WTC11 (cell line): ENCODE results near the gene SGCB. TPM values are rescaled to one million over a fixed set of nuclear protein-coding genes. Genes with fewer than 3 reads are reported as not detected.

Experiments
- ATAC-seq: fragments of 200-7000 bp; cut with Tn5 transposase; 2 replicates; pipeline ENCODE4 v1.10.0; 2021; ENCODE audit warnings: mild to moderate bottlenecking, moderate library complexity
- CTCF ChIA-PET: fragments of 300-600 bp; sonication (Branson Sonifier 250); formaldehyde crosslinking; loops from one replicate; lab custom pipeline; 2021; ENCODE audit warnings: antibody characterized with exemption; lab: Charles Lee
- POLR2A ChIA-PET: fragments of 350-600 bp; sonication (Branson Sonifier 250); formaldehyde crosslinking; loops from one replicate; lab custom pipeline; 2021; ENCODE audit warnings: antibody characterized with exemption; lab: Charles Lee
- DNase-seq: peaks from one replicate; pipeline ENCODE4 v3.0.0; 2021; ENCODE audit warnings: low spot score
- H3K27ac Mint-ChIP-seq: 2 replicates; pipeline ENCODE4 v1.8.0; 2021; ENCODE audit warnings: mixed read lengths
- H3K27me3 Mint-ChIP-seq: 2 replicates; pipeline ENCODE4 v1.8.0; 2021; ENCODE audit warnings: low read depth, mild to moderate bottlenecking, moderate library complexity, mixed read lengths
- H3K36me3 Mint-ChIP-seq: 2 replicates; pipeline ENCODE4 v1.8.0; 2021; ENCODE audit warnings: mixed read lengths
- H3K4me1 Mint-ChIP-seq: 2 replicates; pipeline ENCODE4 v1.8.0; 2022; ENCODE audit warnings: mixed read lengths
- H3K4me3 Mint-ChIP-seq: 2 replicates; pipeline ENCODE4 v1.8.0; 2021; ENCODE audit warnings: mild to moderate bottlenecking, moderate library complexity, mixed read lengths
- H3K9me3 Mint-ChIP-seq: 2 replicates; pipeline ENCODE4 v1.8.0; 2021; ENCODE audit warnings: mixed read lengths
- CREB1 ChIP-seq: sonication (generic); formaldehyde crosslinking; IDR thresholded peaks from 2 replicates; pipeline ENCODE4 v1.8.0; 2023; ENCODE audit warnings: mild to moderate bottlenecking, missing genetic modification reagents
- ESRRA ChIP-seq: sonication (generic); formaldehyde crosslinking; IDR thresholded peaks from 2 replicates; pipeline ENCODE4 v1.8.1; 2022; ENCODE audit warnings: mild to moderate bottlenecking, missing genetic modification reagents, borderline replicate concordance
- FOXJ3 ChIP-seq: sonication (generic); formaldehyde crosslinking; IDR thresholded peaks from 2 replicates; pipeline ENCODE4 v1.9.0; 2021; ENCODE audit warnings: missing genetic modification reagents, mild to moderate bottlenecking, borderline replicate concordance
- NFE2L1 ChIP-seq: sonication (generic); formaldehyde crosslinking; IDR thresholded peaks from 2 replicates; pipeline ENCODE4 v1.8.1; 2023; ENCODE audit warnings: missing genetic modification reagents
- TP53 ChIP-seq: sonication (generic); formaldehyde crosslinking; IDR thresholded peaks from 2 replicates; pipeline ENCODE4 v1.8.1; 2023; ENCODE audit warnings: mild to moderate bottlenecking, missing genetic modification reagents
- ZNF263 ChIP-seq: sonication (generic); formaldehyde crosslinking; IDR thresholded peaks from 2 replicates; pipeline ENCODE4 v1.8.1; 2022; ENCODE audit warnings: low read depth, mild to moderate bottlenecking, moderate library complexity, missing genetic modification reagents
- ZNF317 ChIP-seq: sonication (generic); formaldehyde crosslinking; IDR thresholded peaks from 2 replicates; pipeline ENCODE4 v1.8.1; 2023; ENCODE audit warnings: low read depth, mild to moderate bottlenecking, moderate library complexity, missing genetic modification reagents, borderline replicate concordance
- ZNF416 ChIP-seq: fragments of 250-450 bp; sonication (Bioruptor Pico); IDR thresholded peaks from 2 replicates; pipeline ENCODE4 v1.9.0; 2021; ENCODE audit warnings: mild to moderate bottlenecking, inconsistent platforms
- total RNA-seq: library from RNA; stranded (reverse); gene quantifications from 3 replicates; pipeline ENCODE4 v1.2.3, GENCODE V29; 2021
- TF ChIP-seq, protein P1 (sequence below): fragments of 250-450 bp; sonication (Bioruptor Pico); IDR thresholded peaks from 2 replicates; pipeline ENCODE4 v1.8.0; 2021; ENCODE audit warnings: mild to moderate bottlenecking
- TF ChIP-seq, protein P2 (sequence below): sonication (generic); formaldehyde crosslinking; IDR thresholded peaks from 2 replicates; pipeline ENCODE4 v1.8.0; 2022; ENCODE audit warnings: mild to moderate bottlenecking, missing genetic modification reagents
- TF ChIP-seq, protein P3 (sequence below): sonication (generic); formaldehyde crosslinking; IDR thresholded peaks from 2 replicates; pipeline ENCODE4 v1.8.1; 2022; ENCODE audit warnings: missing genetic modification reagents, borderline replicate concordance
- TF ChIP-seq, protein P4 (sequence below): sonication (generic); formaldehyde crosslinking; IDR thresholded peaks from 2 replicates; pipeline ENCODE4 v1.8.1; 2023; ENCODE audit warnings: mild to moderate bottlenecking, missing genetic modification reagents
- TF ChIP-seq, protein P5 (sequence below): fragments of 250-450 bp; sonication (Bioruptor Pico); IDR thresholded peaks from 2 replicates; pipeline ENCODE4 v1.9.0; 2021; ENCODE audit warnings: mild to moderate bottlenecking
- TF ChIP-seq, protein P6 (sequence below): fragments of 250-450 bp; sonication (Bioruptor Pico); IDR thresholded peaks from 2 replicates; pipeline ENCODE4 v2.1.2; 2022; ENCODE audit warnings: mild to moderate bottlenecking, moderate library complexity
- TF ChIP-seq, protein P7 (sequence below): sonication (generic); formaldehyde crosslinking; IDR thresholded peaks from 2 replicates; pipeline ENCODE4 v1.8.0; 2023; ENCODE audit warnings: missing genetic modification reagents

Gene SGCB
- total RNA-seq, 1 experiment from 2014 or later: 27.6 TPM

DNA sequence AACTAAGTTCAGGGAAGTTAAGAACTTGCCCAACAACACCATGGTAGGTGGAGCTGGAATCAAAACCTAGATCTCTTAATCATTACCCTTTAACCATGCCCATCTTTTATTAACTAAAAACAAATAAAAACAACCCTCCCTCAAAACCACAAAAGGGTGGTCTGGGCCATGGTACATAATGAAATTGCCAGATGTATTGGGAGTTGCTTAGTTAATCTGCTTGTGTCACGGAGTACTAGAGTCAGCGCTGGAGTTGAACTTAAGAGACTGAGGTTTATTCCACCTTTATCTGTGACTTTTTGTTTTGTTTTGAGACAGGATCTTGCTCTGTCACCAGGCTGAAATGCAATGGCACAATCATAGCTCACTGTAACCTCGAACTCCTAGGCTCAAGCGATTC is 31.2 kb downstream of the SGCB start:
- POLR2A ChIA-PET: no interaction called here
- Mint-ChIP-seq H3K9me3 (no peaks in the 10 kb centered on the region), H3K36me3 (no peaks in the 10 kb centered on the region), H3K27ac (no peak overlapping the region), H3K27me3 (no peaks in the 10 kb centered on the region), H3K4me3 (no peak overlapping the region), H3K4me1 (peaks cover 10% of the 10 kb centered on the region)
- CTCF ChIA-PET: no interaction called here
- TF ChIP-seq, protein P1, sequence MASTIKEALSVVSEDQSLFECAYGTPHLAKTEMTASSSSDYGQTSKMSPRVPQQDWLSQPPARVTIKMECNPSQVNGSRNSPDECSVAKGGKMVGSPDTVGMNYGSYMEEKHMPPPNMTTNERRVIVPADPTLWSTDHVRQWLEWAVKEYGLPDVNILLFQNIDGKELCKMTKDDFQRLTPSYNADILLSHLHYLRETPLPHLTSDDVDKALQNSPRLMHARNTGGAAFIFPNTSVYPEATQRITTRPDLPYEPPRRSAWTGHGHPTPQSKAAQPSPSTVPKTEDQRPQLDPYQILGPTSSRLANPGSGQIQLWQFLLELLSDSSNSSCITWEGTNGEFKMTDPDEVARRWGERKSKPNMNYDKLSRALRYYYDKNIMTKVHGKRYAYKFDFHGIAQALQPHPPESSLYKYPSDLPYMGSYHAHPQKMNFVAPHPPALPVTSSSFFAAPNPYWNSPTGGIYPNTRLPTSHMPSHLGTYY (CRISPR knock-in tag): no peak
- TF ChIP-seq, protein P2, sequence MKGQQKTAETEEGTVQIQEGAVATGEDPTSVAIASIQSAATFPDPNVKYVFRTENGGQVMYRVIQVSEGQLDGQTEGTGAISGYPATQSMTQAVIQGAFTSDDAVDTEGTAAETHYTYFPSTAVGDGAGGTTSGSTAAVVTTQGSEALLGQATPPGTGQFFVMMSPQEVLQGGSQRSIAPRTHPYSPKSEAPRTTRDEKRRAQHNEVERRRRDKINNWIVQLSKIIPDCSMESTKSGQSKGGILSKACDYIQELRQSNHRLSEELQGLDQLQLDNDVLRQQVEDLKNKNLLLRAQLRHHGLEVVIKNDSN (CRISPR knock-in tag): no peak
- TF ChIP-seq, protein P3, sequence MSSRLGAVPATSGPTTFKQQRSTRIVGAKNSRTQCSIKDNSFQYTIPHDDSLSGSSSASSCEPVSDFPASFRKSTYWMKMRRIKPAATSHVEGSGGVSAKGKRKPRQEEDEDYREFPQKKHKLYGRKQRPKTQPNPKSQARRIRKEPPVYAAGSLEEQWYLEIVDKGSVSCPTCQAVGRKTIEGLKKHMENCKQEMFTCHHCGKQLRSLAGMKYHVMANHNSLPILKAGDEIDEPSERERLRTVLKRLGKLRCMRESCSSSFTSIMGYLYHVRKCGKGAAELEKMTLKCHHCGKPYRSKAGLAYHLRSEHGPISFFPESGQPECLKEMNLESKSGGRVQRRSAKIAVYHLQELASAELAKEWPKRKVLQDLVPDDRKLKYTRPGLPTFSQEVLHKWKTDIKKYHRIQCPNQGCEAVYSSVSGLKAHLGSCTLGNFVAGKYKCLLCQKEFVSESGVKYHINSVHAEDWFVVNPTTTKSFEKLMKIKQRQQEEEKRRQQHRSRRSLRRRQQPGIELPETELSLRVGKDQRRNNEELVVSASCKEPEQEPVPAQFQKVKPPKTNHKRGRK (CRISPR knock-in tag): no peak
- TF ChIP-seq ZNF263 (no peak), NFE2L1 (CRISPR knock-in tag) (no peak), CREB1 (CRISPR knock-in tag) (no peak), TP53 (CRISPR knock-in tag) (no peak), ESRRA (CRISPR knock-in tag) (no peak), ZNF317 (CRISPR knock-in tag) (no peak)
- TF ChIP-seq, protein P4, sequence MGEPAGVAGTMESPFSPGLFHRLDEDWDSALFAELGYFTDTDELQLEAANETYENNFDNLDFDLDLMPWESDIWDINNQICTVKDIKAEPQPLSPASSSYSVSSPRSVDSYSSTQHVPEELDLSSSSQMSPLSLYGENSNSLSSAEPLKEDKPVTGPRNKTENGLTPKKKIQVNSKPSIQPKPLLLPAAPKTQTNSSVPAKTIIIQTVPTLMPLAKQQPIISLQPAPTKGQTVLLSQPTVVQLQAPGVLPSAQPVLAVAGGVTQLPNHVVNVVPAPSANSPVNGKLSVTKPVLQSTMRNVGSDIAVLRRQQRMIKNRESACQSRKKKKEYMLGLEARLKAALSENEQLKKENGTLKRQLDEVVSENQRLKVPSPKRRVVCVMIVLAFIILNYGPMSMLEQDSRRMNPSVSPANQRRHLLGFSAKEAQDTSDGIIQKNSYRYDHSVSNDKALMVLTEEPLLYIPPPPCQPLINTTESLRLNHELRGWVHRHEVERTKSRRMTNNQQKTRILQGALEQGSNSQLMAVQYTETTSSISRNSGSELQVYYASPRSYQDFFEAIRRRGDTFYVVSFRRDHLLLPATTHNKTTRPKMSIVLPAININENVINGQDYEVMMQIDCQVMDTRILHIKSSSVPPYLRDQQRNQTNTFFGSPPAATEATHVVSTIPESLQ: no peak
- TF ChIP-seq, protein P5, sequence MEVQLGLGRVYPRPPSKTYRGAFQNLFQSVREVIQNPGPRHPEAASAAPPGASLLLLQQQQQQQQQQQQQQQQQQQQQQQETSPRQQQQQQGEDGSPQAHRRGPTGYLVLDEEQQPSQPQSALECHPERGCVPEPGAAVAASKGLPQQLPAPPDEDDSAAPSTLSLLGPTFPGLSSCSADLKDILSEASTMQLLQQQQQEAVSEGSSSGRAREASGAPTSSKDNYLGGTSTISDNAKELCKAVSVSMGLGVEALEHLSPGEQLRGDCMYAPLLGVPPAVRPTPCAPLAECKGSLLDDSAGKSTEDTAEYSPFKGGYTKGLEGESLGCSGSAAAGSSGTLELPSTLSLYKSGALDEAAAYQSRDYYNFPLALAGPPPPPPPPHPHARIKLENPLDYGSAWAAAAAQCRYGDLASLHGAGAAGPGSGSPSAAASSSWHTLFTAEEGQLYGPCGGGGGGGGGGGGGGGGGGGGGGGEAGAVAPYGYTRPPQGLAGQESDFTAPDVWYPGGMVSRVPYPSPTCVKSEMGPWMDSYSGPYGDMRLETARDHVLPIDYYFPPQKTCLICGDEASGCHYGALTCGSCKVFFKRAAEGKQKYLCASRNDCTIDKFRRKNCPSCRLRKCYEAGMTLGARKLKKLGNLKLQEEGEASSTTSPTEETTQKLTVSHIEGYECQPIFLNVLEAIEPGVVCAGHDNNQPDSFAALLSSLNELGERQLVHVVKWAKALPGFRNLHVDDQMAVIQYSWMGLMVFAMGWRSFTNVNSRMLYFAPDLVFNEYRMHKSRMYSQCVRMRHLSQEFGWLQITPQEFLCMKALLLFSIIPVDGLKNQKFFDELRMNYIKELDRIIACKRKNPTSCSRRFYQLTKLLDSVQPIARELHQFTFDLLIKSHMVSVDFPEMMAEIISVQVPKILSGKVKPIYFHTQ (CRISPR knock-in tag): no peak
- no peak for DNase-seq
- ATAC-seq: no peak

DNA sequence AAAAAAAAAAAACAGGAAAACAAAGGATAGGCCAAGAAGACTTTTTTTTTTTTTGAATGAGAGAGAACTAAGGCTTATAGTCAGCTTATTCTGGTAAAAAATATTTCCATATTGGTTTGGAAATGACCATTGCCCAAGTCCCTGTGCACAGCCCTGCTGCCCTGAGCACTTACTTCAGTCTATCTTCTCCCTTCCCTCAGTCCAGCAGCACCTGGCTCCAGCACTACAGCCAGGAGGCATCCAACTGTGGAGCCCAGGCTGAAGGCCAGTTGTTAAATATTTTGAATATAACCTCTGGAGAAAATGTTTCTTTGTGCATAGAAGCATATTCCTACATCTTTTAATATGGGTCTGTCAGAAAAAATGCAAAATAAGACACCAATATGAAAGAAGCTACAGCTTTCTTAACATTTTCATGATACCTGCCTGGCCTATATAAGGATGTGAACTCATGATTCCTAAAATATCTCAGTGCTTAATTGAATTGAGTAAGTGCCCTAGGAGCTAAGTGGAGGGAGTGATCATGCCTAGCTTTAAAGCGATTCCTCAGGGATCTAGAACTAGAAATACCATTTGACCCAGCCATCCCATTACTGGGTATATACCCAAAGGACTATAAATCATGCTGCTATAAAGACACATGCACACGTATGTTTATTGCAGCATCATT is 32.4 kb downstream of the SGCB start:
- Mint-ChIP-seq H3K27me3 (no peaks in the 10 kb centered on the region), H3K4me1 (peaks cover 10% of the 10 kb centered on the region)
- ATAC-seq: no peak
- TF ChIP-seq ZNF416: no peak
- TF ChIP-seq, protein P6, sequence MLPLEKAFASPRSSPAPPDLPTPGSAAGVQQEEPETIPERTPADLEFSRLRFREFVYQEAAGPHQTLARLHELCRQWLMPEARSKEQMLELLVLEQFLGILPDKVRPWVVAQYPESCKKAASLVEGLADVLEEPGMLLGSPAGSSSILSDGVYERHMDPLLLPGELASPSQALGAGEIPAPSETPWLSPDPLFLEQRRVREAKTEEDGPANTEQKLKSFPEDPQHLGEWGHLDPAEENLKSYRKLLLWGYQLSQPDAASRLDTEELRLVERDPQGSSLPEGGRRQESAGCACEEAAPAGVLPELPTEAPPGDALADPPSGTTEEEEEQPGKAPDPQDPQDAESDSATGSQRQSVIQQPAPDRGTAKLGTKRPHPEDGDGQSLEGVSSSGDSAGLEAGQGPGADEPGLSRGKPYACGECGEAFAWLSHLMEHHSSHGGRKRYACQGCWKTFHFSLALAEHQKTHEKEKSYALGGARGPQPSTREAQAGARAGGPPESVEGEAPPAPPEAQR: no peak
- no peak for TF ChIP-seq FOXJ3 (CRISPR knock-in tag)
- TF ChIP-seq, protein P7, sequence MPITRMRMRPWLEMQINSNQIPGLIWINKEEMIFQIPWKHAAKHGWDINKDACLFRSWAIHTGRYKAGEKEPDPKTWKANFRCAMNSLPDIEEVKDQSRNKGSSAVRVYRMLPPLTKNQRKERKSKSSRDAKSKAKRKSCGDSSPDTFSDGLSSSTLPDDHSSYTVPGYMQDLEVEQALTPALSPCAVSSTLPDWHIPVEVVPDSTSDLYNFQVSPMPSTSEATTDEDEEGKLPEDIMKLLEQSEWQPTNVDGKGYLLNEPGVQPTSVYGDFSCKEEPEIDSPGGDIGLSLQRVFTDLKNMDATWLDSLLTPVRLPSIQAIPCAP (CRISPR knock-in tag): no peak
- TF ChIP-seq, all 79 proteins: peak for 0
- DNase-seq: no peak
- ChIA-PET CTCF (no interaction called here), POLR2A (no interaction called here)
- Mint-ChIP-seq H3K27ac (no peak overlapping the region), H3K4me3 (no peak overlapping the region), H3K36me3 (no peaks in the 10 kb centered on the region), H3K9me3 (no peaks in the 10 kb centered on the region)
